Mesothelial cell of epicardium (in vitro differentiated cells): ENCODE measurements around the gene MFAP2. TPM values are rescaled to one million over a fixed set of nuclear protein-coding genes. Genes with fewer than 3 reads are reported as not detected.

ENCODE experiments used
- DNase-seq, 2 experiments: peaks; one replicate each; pipeline ENCODE4 v3.0.0; 2021; ENCODE audit warnings: low spot score in 2 of 2; ENCODE audit not compliant: unreplicated experiment in 2 of 2
- H3K27ac Mint-ChIP-seq: 2 replicates; pipeline ENCODE4 v1.8.0; 2021; ENCODE audit warnings: mixed read lengths
- H3K27me3 Mint-ChIP-seq: 2 replicates; pipeline ENCODE4 v1.8.0; 2021; ENCODE audit warnings: low read depth, mixed read lengths
- H3K36me3 Mint-ChIP-seq: 2 replicates; pipeline ENCODE4 v1.8.0; 2021; ENCODE audit warnings: mixed read lengths
- H3K4me1 Mint-ChIP-seq: 2 replicates; pipeline ENCODE4 v1.8.0; 2021; ENCODE audit warnings: mixed read lengths
- H3K4me3 Mint-ChIP-seq: 2 replicates; pipeline ENCODE4 v1.8.0; 2021; ENCODE audit warnings: mild to moderate bottlenecking, moderate library complexity, mixed read lengths
- H3K9me3 Mint-ChIP-seq: 2 replicates; pipeline ENCODE4 v1.8.0; 2021; ENCODE audit warnings: mixed read lengths
- total RNA-seq: library from RNA; stranded (reverse); gene quantifications from 3 replicates; pipeline ENCODE4 v1.2.1, GENCODE V29; 2021
- TF ChIP-seq, protein P1 (sequence below): fragments of 200-600 bp; sonication (generic); IDR thresholded peaks from one replicate; pipeline ENCODE4 v1.5.0; 2021; ENCODE audit warnings: antibody characterized with exemption; ENCODE audit not compliant: unreplicated experiment

MFAP2 gene, protein sequence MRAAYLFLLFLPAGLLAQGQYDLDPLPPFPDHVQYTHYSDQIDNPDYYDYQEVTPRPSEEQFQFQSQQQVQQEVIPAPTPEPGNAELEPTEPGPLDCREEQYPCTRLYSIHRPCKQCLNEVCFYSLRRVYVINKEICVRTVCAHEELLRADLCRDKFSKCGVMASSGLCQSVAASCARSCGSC
- total RNA-seq, result 445 to 466 TPM (median 459 TPM) in 3 replicates

DNA sequence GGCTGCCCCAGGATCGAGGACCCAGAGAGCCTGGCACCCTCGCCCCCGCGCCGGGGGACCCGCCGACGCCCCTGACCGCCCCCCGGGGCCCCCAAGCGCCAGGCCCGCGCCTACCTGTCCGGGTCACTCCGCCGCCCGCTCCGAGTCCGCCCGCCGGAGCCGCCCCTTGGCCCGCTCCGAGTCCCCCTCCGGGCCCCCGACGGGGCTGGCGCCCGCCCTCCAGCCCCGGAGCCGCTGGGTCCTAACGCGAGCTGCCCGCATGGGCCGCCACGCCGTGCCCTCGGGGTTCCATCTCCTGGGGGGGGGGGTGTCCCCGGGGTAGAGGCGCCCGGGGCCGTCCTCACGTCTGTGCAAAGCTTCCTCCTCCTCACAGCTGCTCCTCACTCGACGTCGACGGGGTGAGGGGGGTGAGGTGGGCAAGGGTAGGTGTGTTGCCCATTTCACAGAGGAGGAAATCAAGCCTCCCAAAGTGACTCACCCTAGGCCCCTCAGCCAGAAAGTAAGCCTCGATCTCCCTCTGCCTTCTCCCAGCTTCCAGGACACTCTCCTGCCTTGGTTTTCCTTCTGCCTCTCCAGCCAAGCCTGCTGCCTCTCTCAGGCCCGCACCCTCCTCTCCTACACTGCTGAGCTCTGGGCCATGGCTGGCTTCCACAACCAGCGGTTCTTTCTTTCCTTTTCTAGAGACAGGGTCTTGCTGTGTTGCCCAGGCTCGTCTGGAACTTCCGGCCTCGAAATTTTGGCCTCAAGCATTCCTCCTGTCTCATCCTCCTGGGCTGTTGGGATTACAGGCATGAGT is at the start of gene MFAP2:
Gene MFAP2, minus strand, starts transcription at position 148 of the 796 bp plus-strand sequence. CDS start 2,347 bp downstream, outside the sequence.
- TF ChIP-seq, protein P1, sequence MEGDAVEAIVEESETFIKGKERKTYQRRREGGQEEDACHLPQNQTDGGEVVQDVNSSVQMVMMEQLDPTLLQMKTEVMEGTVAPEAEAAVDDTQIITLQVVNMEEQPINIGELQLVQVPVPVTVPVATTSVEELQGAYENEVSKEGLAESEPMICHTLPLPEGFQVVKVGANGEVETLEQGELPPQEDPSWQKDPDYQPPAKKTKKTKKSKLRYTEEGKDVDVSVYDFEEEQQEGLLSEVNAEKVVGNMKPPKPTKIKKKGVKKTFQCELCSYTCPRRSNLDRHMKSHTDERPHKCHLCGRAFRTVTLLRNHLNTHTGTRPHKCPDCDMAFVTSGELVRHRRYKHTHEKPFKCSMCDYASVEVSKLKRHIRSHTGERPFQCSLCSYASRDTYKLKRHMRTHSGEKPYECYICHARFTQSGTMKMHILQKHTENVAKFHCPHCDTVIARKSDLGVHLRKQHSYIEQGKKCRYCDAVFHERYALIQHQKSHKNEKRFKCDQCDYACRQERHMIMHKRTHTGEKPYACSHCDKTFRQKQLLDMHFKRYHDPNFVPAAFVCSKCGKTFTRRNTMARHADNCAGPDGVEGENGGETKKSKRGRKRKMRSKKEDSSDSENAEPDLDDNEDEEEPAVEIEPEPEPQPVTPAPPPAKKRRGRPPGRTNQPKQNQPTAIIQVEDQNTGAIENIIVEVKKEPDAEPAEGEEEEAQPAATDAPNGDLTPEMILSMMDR, result no peak
- DNase-seq, result peak in 1 of 2 experiments; percentile 59
- Mint-ChIP-seq H3K9me3 (no peaks in the 10 kb centered on the region), H3K27ac (peak within 1 kb of the TSS; percentile 93), H3K4me1 (peaks cover 56% of the 10 kb centered on the region), H3K36me3 (peaks cover 6% of the 10 kb centered on the region), H3K27me3 (no peaks in the 10 kb centered on the region), H3K4me3 (peak within 1 kb of the TSS; percentile 85)

- TF ChIP-seq, protein P1, result no peak
- no peaks in the 10 kb centered on the region for H3K9me3 Mint-ChIP-seq
- H3K36me3 Mint-ChIP-seq, result peaks cover 16% of the 10 kb centered on the region
- no peak overlapping the region for H3K4me3 Mint-ChIP-seq
- no peak for DNase-seq
- peaks cover 3% of the 10 kb centered on the region for H3K4me1 Mint-ChIP-seq
- H3K27me3 Mint-ChIP-seq, result no peaks in the 10 kb centered on the region
- H3K27ac Mint-ChIP-seq, result peak overlapping the region; percentile 26
These were observed 49.8 kb upstream of the MFAP2 start for GRCh38 chr1:17030206-17030605.

DNA sequence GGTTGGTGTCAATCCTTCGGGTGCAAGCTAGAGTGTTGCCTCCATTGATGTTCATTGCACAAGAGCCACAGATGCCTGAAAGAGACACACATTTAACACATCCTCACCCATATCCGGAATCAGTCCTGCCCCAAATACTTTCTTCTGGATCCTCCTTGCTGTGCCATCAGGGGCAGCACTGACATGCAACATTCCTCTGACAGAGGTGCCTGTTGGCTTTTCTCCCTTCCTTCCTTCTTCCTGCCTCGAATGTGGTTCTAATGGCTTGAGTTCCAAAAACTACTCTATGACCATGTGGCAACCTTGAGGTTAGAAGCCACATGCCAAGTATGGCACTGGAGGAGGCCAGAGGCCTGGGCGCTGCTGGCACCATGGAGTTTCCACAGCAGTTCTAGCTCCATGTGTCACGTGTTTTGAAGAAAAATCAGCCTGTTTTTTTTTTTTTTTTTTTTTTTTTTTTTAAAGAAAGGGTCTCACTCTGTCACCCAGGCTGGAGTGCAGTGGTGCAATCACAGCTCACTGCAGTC is 48.3 kb upstream of the MFAP2 start:
- H3K9me3 Mint-ChIP-seq, result no peaks in the 10 kb centered on the region
- TF ChIP-seq, protein P1, result no peak
- DNase-seq, result no peak
- peaks cover 3% of the 10 kb centered on the region for H3K4me1 Mint-ChIP-seq
- peaks cover 18% of the 10 kb centered on the region for H3K36me3 Mint-ChIP-seq
- H3K4me3 Mint-ChIP-seq, result no peak overlapping the region
- H3K27ac Mint-ChIP-seq, result no peak overlapping the region
- H3K27me3 Mint-ChIP-seq, result no peaks in the 10 kb centered on the region

DNA sequence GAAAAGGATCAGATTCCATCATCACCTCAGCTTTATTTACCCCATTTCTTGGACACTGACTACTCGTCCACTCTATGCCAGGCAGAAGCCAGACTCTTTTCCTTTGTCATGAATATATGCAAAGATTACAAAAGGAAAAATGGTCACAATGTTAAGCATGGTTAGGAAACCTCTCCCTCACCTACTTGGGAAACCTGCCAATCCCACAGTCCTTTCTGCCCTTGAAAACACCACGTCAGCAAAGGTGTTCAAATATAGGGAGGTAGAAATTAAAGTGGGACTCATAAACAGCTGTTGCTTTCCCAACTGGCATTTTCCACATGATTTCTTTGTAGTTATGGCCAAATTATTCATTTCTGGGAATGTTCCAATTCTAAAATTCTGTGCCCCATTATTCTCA is 47.5 kb upstream of the MFAP2 start:
- H3K36me3 Mint-ChIP-seq, result peaks cover 20% of the 10 kb centered on the region
- DNase-seq, result no peak
- TF ChIP-seq, protein P1, result no peak

GRCh38 chr1:17027403-17027802 is 47.0 kb upstream of the MFAP2 start:
- no peak for DNase-seq
- TF ChIP-seq, protein P1, result no peak
- no peak overlapping the region for H3K4me3 Mint-ChIP-seq
- peaks cover 20% of the 10 kb centered on the region for H3K36me3 Mint-ChIP-seq
- H3K27ac Mint-ChIP-seq, result no peak overlapping the region
- H3K4me1 Mint-ChIP-seq, result peaks cover 3% of the 10 kb centered on the region
- no peaks in the 10 kb centered on the region for H3K27me3 Mint-ChIP-seq
- no peaks in the 10 kb centered on the region for H3K9me3 Mint-ChIP-seq

More for the DNA sequence above, 47.5 kb upstream of the MFAP2 start:
- Mint-ChIP-seq H3K4me3 (no peak overlapping the region), H3K9me3 (no peaks in the 10 kb centered on the region), H3K27me3 (no peaks in the 10 kb centered on the region), H3K4me1 (peaks cover 3% of the 10 kb centered on the region), H3K27ac (no peak overlapping the region)
